ENCODE results near the gene PNPT1.

PNPT1 gene

GRCh38 chr2:55609938-55610578 is 83.6 kb downstream of the PNPT1 start:
- H3K36me3 ChIP-seq (ENCODE audit: low read depth): peaks cover 48% of the 10 kb centered on the region
- no peak for TF ChIP-seq CTCF (IDR thresholded peaks at IDR 0.05; ENCODE audit: poor library complexity, severe bottlenecking)
- ATAC-seq (ENCODE audit: low read depth): no peak
- no peak overlapping the region for H3K4me3 ChIP-seq (ENCODE audit: severe bottlenecking)
- peaks cover 4% of the 10 kb centered on the region for H3K4me1 ChIP-seq (ENCODE audit: insufficient read depth, poor library complexity, severe bottlenecking)
- no peak overlapping the region for H3K27ac ChIP-seq (ENCODE audit: poor library complexity, severe bottlenecking)
- no peaks in the 10 kb centered on the region for H3K27me3 ChIP-seq (ENCODE audit: insufficient read depth, poor library complexity, severe bottlenecking)
- no peak for DNase-seq (ENCODE audit: low spot score)
- H3K9me3 ChIP-seq (ENCODE audit: severe bottlenecking): no peaks in the 10 kb centered on the region

- TF ChIP-seq CTCF (IDR thresholded peaks at IDR 0.05; ENCODE audit: poor library complexity, severe bottlenecking): no peak
- H3K9me3 ChIP-seq (ENCODE audit: severe bottlenecking): no peaks in the 10 kb centered on the region
- DNase-seq (ENCODE audit: low spot score) (no peak), ATAC-seq (ENCODE audit: low read depth) (no peak)
- no peaks in the 10 kb centered on the region for H3K4me1 ChIP-seq (ENCODE audit: insufficient read depth, poor library complexity, severe bottlenecking)
- no peak overlapping the region for H3K27ac ChIP-seq (ENCODE audit: poor library complexity, severe bottlenecking)
- no peak overlapping the region for H3K4me3 ChIP-seq (ENCODE audit: severe bottlenecking)
- H3K27me3 ChIP-seq (ENCODE audit: insufficient read depth, poor library complexity, severe bottlenecking): no peaks in the 10 kb centered on the region
- peaks cover 40% of the 10 kb centered on the region for H3K36me3 ChIP-seq (ENCODE audit: low read depth)
Measured at GRCh38 chr2:55609193-55609794, 84.3 kb downstream of the PNPT1 start.

GRCh38 chr2:55607717-55608116 is 85.9 kb downstream of the PNPT1 start:
- no peak overlapping the region for H3K4me3 ChIP-seq (ENCODE audit: severe bottlenecking)
- H3K27ac ChIP-seq (ENCODE audit: poor library complexity, severe bottlenecking): no peak overlapping the region
- no peaks in the 10 kb centered on the region for H3K4me1 ChIP-seq (ENCODE audit: insufficient read depth, poor library complexity, severe bottlenecking)
- TF ChIP-seq CTCF (IDR thresholded peaks at IDR 0.05; ENCODE audit: poor library complexity, severe bottlenecking): no peak
- H3K9me3 ChIP-seq (ENCODE audit: severe bottlenecking): no peaks in the 10 kb centered on the region
- no peak for DNase-seq (ENCODE audit: low spot score)
- peaks cover 38% of the 10 kb centered on the region for H3K36me3 ChIP-seq (ENCODE audit: low read depth)
- ATAC-seq (ENCODE audit: low read depth): no peak
- no peaks in the 10 kb centered on the region for H3K27me3 ChIP-seq (ENCODE audit: insufficient read depth, poor library complexity, severe bottlenecking)

- H3K4me3 ChIP-seq (ENCODE audit: severe bottlenecking): no peak overlapping the region
- no peak for TF ChIP-seq CTCF (IDR thresholded peaks at IDR 0.05; ENCODE audit: poor library complexity, severe bottlenecking)
- no peaks in the 10 kb centered on the region for H3K4me1 ChIP-seq (ENCODE audit: insufficient read depth, poor library complexity, severe bottlenecking)
- peaks cover 41% of the 10 kb centered on the region for H3K36me3 ChIP-seq (ENCODE audit: low read depth)
- no peaks in the 10 kb centered on the region for H3K27me3 ChIP-seq (ENCODE audit: insufficient read depth, poor library complexity, severe bottlenecking)
- no peak overlapping the region for H3K27ac ChIP-seq (ENCODE audit: poor library complexity, severe bottlenecking)
- no peaks in the 10 kb centered on the region for H3K9me3 ChIP-seq (ENCODE audit: severe bottlenecking)
- ATAC-seq (ENCODE audit: low read depth) (no peak), DNase-seq (ENCODE audit: low spot score) (no peak)
Measured at GRCh38 chr2:55604027-55604565, 89.5 kb downstream of the PNPT1 start.

- no peaks in the 10 kb centered on the region for H3K4me1 ChIP-seq (ENCODE audit: insufficient read depth, poor library complexity, severe bottlenecking)
- no peaks in the 10 kb centered on the region for H3K27me3 ChIP-seq (ENCODE audit: insufficient read depth, poor library complexity, severe bottlenecking)
- ATAC-seq (ENCODE audit: low read depth): no peak
- no peaks in the 10 kb centered on the region for H3K9me3 ChIP-seq (ENCODE audit: severe bottlenecking)
- TF ChIP-seq CTCF (IDR thresholded peaks at IDR 0.05; ENCODE audit: poor library complexity, severe bottlenecking): no peak
- H3K36me3 ChIP-seq (ENCODE audit: low read depth): peaks cover 57% of the 10 kb centered on the region
- H3K27ac ChIP-seq (ENCODE audit: poor library complexity, severe bottlenecking): no peak overlapping the region
- no peak for DNase-seq (ENCODE audit: low spot score)
- H3K4me3 ChIP-seq (ENCODE audit: severe bottlenecking): no peak overlapping the region
Measured at GRCh38 chr2:55601849-55602248, 91.8 kb downstream of the PNPT1 start.
